Muscle of leg (tissue), 11 donors: ENCODE results near the gene SPTLC2. TPM values are rescaled to one million over a fixed set of nuclear protein-coding genes. Genes with fewer than 3 reads are reported as not detected.

ENCODE experiments used
- DNase-seq: peaks from one replicate; pipeline ENCODE4 v3.0.0; 2013
- H3K27ac ChIP-seq: one replicate; pipeline ENCODE4 v1.5.1; 2013; ENCODE audit warnings: mild to moderate bottlenecking, low read length, control low read depth
- H3K27me3 ChIP-seq: one replicate; pipeline ENCODE4 v1.6.1; 2013; ENCODE audit warnings: low read length; ENCODE audit not compliant: control insufficient read depth, insufficient read depth
- H3K36me3 ChIP-seq: one replicate; pipeline ENCODE4 v1.6.1; 2013; ENCODE audit warnings: low read length; ENCODE audit not compliant: control insufficient read depth, insufficient read depth
- H3K4me1 ChIP-seq: one replicate; pipeline ENCODE4 v1.6.1; 2013; ENCODE audit warnings: low read length; ENCODE audit not compliant: control insufficient read depth, insufficient read depth
- H3K4me3 ChIP-seq: one replicate; pipeline ENCODE4 v1.5.1; 2013; ENCODE audit warnings: low read length, control low read depth
- H3K9me3 ChIP-seq: replicated peaks from 2 replicates; pipeline ENCODE4 v1.6.1; 2013; ENCODE audit warnings: low read depth, low read length; ENCODE audit not compliant: control insufficient read depth
- WGBS: methylation state at CpG from one replicate; pipeline ENCODE4 v1.1.5; 2013; ENCODE audit warnings: missing lambda C conversion rate; ENCODE audit not compliant: insufficient coverage; 5-methylcytosine and 5-hydroxymethylcytosine counted together
- polyA plus RNA-seq, 8 donors: library from polyadenylated mRNA; unstranded; fragments of 120-200 nt; gene quantifications; one replicate each; pipeline versions ENCODE4 v1.2.1 to v1.2.3, GENCODE V29; 2013; ENCODE audit warnings: inconsistent platforms in 1 of 8, low replicate concordance in 1 of 8; ENCODE audit not compliant: insufficient read length in 8 of 8, insufficient read depth in 1 of 8
- total RNA-seq: library from RNA; stranded (reverse); fragments of 120-200 nt; gene quantifications from one replicate; pipeline ENCODE4 v1.2.4, GENCODE V29; 2013

Gene SPTLC2
- total and polyA plus RNA-seq, 9 donors, result 10.6 to 21.6 (median 17.4) TPM

DNA sequence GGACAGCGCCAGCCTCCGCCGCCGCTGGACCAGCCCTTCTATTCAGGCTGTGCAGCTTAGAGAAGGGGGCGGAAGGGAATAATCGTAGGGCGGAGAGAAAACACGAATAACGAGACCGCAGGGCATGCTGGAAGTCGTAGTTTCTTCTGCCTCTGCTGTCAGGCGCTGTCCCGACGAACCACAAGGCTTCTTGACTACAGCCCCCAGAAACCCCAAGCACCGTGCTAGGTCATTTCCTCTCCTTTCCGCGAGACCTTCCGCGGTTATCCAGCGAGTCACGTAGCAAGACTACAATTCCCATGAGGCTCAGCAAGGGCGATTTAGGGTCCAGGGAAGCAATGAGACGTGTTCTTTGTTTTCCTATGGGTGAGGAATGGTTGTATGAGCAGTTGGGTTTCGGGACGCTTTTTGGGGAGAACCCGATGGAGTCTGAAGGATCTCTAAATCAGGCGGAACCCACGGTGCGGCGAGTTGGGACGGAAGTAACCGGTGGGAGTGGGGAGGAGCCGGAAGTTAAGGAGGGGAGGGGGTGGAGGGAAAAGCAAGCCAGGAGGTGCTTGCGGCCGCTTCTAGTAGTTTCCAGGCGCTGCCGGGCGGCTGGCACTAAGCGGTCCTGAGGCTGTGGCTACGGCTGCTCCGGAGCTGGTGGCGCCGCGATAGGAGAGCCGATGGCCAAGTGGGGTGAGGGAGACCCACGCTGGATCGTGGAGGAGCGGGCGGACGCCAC is 158.8 kb downstream of the SPTLC2 start, which contains the start of the genes AHSA1 and VIPAS39:
Gene AHSA1, plus strand, starts transcription at position 572 of the 727 bp plus-strand sequence. Its CDS starts 97 bp downstream, at position 669.
Gene VIPAS39, minus strand, starts transcription at position 80 of the 727 bp plus-strand sequence. CDS start 3,499 bp downstream, outside the sequence.
- Histone ChIP-seq H3K27ac (peak within 1 kb of the TSS; percentile 97), H3K36me3 (peaks cover 35% of the 10 kb centered on the region)

DNA sequence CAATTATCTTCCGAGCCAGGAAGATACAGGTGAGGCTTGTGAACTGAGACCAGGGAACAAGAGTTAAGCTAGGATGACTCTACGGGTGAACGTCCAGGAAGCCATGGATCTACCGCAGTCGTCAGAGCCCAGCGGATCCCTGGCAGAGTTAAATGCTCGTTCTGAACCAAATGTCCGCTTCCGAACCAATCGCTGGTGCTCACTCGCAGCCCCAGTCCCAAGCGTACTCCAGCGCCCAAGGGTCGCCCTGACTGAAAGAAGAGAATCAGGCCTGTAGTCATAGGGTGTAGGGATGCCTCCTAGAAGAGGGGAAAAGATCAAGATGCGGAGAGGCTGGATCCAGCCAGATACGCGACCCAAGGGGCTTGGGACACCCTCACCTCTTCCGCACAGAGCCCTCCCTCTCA is 159.3 kb downstream of the SPTLC2 start:
- WGBS, result 2% methylated on average over 17 of the region's 18 CpGs

More for the DNA sequence above, 158.8 kb downstream of the SPTLC2 start, which contains the start of the genes AHSA1 and VIPAS39:
- Histone ChIP-seq H3K4me1 (peaks cover 8% of the 10 kb centered on the region), H3K9me3 (no peaks in the 10 kb centered on the region), H3K27me3 (no peaks in the 10 kb centered on the region), H3K4me3 (peak within 1 kb of the TSS; percentile 94)
- under 1% methylated on average over 43 of the region's 50 CpGs for WGBS
- peak; percentile 100 for DNase-seq

More for the DNA sequence above, 159.3 kb downstream of the SPTLC2 start:
- no peaks in the 10 kb centered on the region for H3K27me3 ChIP-seq
- peaks cover 8% of the 10 kb centered on the region for H3K4me1 ChIP-seq
- no peaks in the 10 kb centered on the region for H3K9me3 ChIP-seq
- DNase-seq, result no peak
- peak overlapping the region; percentile 97 for H3K27ac ChIP-seq
- H3K36me3 ChIP-seq, result peaks cover 29% of the 10 kb centered on the region
- peak overlapping the region; percentile 94 for H3K4me3 ChIP-seq

Other genes with a start within 250 kb of the SPTLC2 start
- 4.5 TPM for gene TMED8, start 239.5 kb downstream of the SPTLC2 start, total RNA-seq
- 1 to 10 TPM; 4.4 to 8.2 (median 5.6) TPM for gene TMED8, start 239.5 kb downstream of the SPTLC2 start, polyA plus RNA-seq
- 0.44 TPM for gene SAMD15, start 239.3 kb downstream of the SPTLC2 start, total RNA-seq
- gene SAMD15, start 239.3 kb downstream of the SPTLC2 start, polyA plus RNA-seq, result 1 to 10 TPM in 1 of 8 donors, under 1 TPM in 7; 0.17 to 1.1 (median 0.38) TPM
- 0.13 TPM for gene NOXRED1, start 193.1 kb downstream of the SPTLC2 start, total RNA-seq
- under 1 TPM; 0.06 to 0.43 (median 0.24) TPM for gene NOXRED1, start 193.1 kb downstream of the SPTLC2 start, polyA plus RNA-seq
- 20.6 TPM for gene VIPAS39, start 159.0 kb downstream of the SPTLC2 start, total RNA-seq
- gene VIPAS39, start 159.0 kb downstream of the SPTLC2 start, polyA plus RNA-seq, result 10 to 100 TPM; 19.9 to 24.0 (median 22.3) TPM
- 95.0 TPM for gene AHSA1, start 158.5 kb downstream of the SPTLC2 start, total RNA-seq
- 100 to 1,000 TPM; 101 to 133 (median 115) TPM for gene AHSA1, start 158.5 kb downstream of the SPTLC2 start, polyA plus RNA-seq
- 0.09 TPM for gene ISM2, start 117.8 kb downstream of the SPTLC2 start, total RNA-seq
- gene ISM2, start 117.8 kb downstream of the SPTLC2 start, polyA plus RNA-seq, result under 1 TPM in 5 of 8 donors, not detected in 3; 0.08 to 0.21 (median 0.11) TPM
- 11.4 TPM for gene ALKBH1, start 91.4 kb upstream of the SPTLC2 start, total RNA-seq
- gene ALKBH1, start 91.4 kb upstream of the SPTLC2 start, polyA plus RNA-seq, result 10 to 100 TPM in 5 of 8 donors, 1 to 10 TPM in 3; 9.1 to 13.1 (median 10.3) TPM
- 180 TPM for gene SLIRP, start 91.5 kb upstream of the SPTLC2 start, total RNA-seq
- gene SLIRP, start 91.5 kb upstream of the SPTLC2 start, polyA plus RNA-seq, result 10 to 100 TPM; 60.4 to 96.3 (median 74.5) TPM
- gene SNW1, start 144.5 kb upstream of the SPTLC2 start, total RNA-seq, result 46.3 TPM
- gene SNW1, start 144.5 kb upstream of the SPTLC2 start, polyA plus RNA-seq, result 10 to 100 TPM; 46.3 to 57.5 (median 50.8) TPM
- 2.8 TPM for gene ADCK1, start 183.5 kb upstream of the SPTLC2 start, total RNA-seq
- gene ADCK1, start 183.5 kb upstream of the SPTLC2 start, polyA plus RNA-seq, result 1 to 10 TPM; 3.9 to 8.4 (median 6.7) TPM